ENCODE results near the gene WASHC3.

Gene WASHC3

GRCh38 chr12:101967506-101967905, 94.3 kb downstream of the WASHC3 start:
- DNase-seq, result no peak

GRCh38 chr12:101966496-101966895, 95.3 kb downstream of the WASHC3 start:
- no peak for DNase-seq

- DNase-seq, result no peak
These were observed 98.1 kb downstream of the WASHC3 start for GRCh38 chr12:101963697-101964096.

All from activated CD4-positive, alpha-beta T cell treated with anti-CD3 and anti-CD28 coated beads, Interleukin-2, amount 50 U/mL, for 1 hour (primary cell).